GM23338 (cell line): ENCODE data around the gene DCST1.

Source experiments
- CREB1 ChIP-seq: fragments of 250-450 bp; sonication (Bioruptor Pico); IDR thresholded peaks from 2 replicates; pipeline ENCODE4 v1.5.0; 2020; ENCODE audit warnings: low read depth, mild to moderate bottlenecking, moderate library complexity
- TF ChIP-seq, protein P1 (sequence below), 2 experiments: fragments of 200-600 bp in 1 of 2; sonication (generic) in 1 of 2; conservative IDR thresholded peaks; 2 replicates each; pipeline versions ENCODE4 v1.5.1 to v1.6.1; 2016 to 2017; ENCODE audit warnings: antibody characterized with exemption in 2 of 2, low read depth in 2 of 2, mild to moderate bottlenecking in 2 of 2, moderate library complexity in 1 of 2

- TF ChIP-seq, protein P1, sequence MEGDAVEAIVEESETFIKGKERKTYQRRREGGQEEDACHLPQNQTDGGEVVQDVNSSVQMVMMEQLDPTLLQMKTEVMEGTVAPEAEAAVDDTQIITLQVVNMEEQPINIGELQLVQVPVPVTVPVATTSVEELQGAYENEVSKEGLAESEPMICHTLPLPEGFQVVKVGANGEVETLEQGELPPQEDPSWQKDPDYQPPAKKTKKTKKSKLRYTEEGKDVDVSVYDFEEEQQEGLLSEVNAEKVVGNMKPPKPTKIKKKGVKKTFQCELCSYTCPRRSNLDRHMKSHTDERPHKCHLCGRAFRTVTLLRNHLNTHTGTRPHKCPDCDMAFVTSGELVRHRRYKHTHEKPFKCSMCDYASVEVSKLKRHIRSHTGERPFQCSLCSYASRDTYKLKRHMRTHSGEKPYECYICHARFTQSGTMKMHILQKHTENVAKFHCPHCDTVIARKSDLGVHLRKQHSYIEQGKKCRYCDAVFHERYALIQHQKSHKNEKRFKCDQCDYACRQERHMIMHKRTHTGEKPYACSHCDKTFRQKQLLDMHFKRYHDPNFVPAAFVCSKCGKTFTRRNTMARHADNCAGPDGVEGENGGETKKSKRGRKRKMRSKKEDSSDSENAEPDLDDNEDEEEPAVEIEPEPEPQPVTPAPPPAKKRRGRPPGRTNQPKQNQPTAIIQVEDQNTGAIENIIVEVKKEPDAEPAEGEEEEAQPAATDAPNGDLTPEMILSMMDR (conservative IDR thresholded peaks at IDR 0.05; ENCODE audit: low read depth in 2 of 2) = no peak
- TF ChIP-seq CREB1 (CRISPR knock-in tag) = no peak
These were observed 10.2 kb downstream of the DCST1 start for GRCh38 chr1:155043793-155044192.
